Fibroblast of skin of back (primary cell): Measurements from ENCODE around the gene CNPY3.
"Not testable (repeated sequence)": the region's sequence is repeated elsewhere in the genome, so short reads cannot be mapped to it uniquely, and the experiment has no call there.

Source experiments
- DNase-seq: peaks from one replicate; pipeline ENCODE4 v3.0.0-alpha.2; 2013

Gene CNPY3

GRCh38 chr6:42916288-42916687, 13.0 kb upstream of the CNPY3 start:
- DNase-seq: no peak

DNA sequence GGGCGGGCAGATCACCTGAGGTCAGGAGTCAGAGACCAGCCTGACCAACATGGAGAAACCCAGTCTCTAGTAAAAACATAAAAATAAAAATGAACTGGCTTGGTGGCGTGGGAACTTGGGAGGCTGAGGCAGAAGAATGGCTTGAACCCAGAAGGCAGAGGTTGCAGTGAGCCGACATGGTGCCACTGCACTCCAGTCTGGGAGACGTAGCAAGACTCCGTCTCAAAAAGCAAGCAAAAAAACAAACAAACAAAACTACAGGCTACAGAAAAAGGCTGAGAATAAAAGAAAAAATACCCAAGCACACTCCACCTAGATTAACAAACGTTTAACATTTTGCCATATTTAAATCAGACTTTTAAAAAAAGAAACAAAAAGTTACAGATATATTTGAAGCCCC, 7.5 kb upstream of the CNPY3 start:
- DNase-seq: no peak

DNA sequence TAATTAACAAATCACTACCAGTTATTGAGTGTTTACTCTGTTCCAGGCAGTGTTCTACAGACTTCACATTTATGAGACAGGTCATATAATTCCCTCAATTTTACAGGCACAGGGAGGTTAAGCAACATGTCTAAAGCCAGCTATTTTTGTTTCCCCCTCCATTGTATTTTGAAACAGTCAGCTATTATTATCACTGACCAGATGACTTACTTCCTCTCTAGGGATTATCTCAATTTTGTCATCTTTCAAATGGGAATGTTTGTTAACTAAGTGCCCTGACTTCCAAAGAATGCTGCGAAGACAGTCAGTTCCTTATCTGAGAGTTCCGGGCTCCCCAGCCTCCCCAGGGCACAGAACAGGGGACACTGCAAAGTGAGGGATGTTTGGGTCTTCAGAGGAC, 5.6 kb upstream of the CNPY3 start:
- peak; percentile 44 for DNase-seq

GRCh38 chr6:42925248-42925857, 3.9 kb upstream of the CNPY3 start:
- no peak for DNase-seq

- peak; percentile 79 for DNase-seq
These were observed 611 bp downstream of the CNPY3 start for GRCh38 chr6:42929821-42930360.

GRCh38 chr6:42932412-42932811, 3.1 kb downstream of the CNPY3 start:
- no peak for DNase-seq

- no peak for DNase-seq
These were observed 3.9 kb downstream of the CNPY3 start for GRCh38 chr6:42933205-42933604.

DNA sequence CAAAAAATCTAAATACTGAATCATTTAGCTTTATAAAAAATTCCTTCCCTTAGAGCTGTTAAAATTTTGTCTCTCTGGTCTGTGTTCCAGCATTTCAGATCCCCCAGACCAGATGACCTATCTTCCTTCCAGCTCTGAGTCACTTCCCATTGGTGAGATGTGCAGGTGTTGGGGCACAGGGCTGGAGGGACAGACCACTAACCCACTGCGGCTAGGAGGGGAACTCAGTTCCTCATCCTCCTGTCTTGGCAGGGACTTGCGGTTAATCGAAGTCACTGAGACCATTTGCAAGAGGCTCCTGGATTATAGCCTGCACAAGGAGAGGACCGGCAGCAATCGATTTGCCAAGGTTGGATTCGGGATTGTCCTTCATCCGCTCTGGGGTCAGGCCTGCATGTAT, 6.0 kb downstream of the CNPY3 start:
- no peak for DNase-seq

GRCh38 chr6:42936398-42936797, 7.1 kb downstream of the CNPY3 start:
- DNase-seq: no peak

GRCh38 chr6:42937548-42938427, 8.5 kb downstream of the CNPY3 start:
- no peak for DNase-seq

DNA sequence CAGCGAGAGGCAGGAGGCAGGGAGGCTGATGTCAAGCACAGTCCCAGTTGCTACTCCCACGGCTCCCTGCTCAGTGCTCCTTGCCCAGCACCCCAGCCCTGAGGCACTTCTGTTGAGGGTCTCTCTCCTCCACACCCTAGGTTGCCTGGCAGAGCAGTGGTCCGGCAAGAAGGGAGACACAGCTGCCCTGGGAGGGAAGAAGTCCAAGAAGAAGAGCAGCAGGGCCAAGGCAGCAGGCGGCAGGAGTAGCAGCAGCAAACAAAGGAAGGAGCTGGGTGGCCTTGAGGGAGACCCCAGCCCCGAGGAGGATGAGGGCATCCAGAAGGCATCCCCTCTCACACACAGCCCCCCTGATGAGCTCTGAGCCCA, 9.1 kb downstream of the CNPY3 start:
- no peak for DNase-seq

DNA sequence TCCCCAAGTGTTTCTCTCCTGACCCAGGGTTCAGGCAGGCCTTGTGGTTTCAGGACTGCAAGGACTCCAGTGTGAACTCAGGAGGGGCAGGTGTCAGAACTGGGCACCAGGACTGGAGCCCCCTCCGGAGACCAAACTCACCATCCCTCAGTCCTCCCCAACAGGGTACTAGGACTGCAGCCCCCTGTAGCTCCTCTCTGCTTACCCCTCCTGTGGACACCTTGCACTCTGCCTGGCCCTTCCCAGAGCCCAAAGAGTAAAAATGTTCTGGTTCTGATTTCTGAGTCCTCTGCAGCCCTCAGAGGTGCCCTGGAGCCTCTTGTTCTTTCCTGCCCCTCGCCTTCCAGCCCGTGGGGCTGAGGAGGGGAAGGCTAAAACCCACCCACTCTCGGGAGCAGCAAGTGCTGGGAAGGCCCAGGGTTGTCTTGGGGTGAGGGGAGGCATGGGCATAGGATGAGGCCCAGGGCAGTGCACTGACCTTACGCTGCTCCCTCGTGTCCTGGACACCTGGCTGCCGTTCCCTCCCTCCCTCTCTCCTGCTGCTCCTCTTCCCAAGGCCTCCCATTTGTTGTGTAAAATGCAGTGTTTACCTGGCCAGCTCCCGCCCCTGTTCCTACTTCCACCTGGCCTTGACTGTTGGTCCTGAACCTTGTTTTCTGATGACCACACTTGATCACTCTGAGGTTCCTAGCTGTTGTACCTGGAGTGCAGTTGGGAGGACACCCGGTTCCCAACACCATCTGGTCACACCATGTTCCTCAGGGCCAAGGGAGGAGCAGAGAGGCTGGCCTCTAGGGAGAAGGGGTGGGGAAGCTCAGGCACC, 9.9 kb downstream of the CNPY3 start:
- DNase-seq: no peak

- no peak for DNase-seq
These were observed 10.5 kb downstream of the CNPY3 start for GRCh38 chr6:42939810-42940167.

DNA sequence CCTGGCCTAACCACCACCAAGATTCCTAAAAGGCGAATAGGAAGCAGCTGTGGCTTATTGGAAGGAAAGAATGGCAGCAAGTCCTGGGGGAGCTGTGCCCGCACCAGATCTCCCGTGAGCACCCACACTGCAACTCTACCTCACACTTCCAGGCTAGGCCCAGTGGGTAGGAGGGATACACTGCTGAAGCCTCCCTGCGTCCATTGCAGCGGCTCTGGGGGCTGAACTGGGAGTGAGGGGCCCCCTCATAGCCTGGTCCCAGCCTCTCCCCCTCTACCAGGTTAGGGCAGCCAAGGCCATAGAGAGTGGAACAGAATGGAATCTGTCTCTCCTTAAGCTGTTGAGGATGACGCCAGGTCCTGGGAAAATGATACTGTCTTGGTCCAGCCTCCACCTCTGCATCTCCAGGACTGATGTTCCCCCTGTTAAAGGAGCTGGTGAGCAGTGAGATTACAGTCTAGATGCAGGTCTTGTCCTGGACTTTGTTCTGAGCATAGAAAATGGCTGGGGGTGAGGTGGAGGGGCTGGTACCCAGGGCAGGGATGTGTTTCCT, 11.3 kb downstream of the CNPY3 start:
- no peak for DNase-seq

DNA sequence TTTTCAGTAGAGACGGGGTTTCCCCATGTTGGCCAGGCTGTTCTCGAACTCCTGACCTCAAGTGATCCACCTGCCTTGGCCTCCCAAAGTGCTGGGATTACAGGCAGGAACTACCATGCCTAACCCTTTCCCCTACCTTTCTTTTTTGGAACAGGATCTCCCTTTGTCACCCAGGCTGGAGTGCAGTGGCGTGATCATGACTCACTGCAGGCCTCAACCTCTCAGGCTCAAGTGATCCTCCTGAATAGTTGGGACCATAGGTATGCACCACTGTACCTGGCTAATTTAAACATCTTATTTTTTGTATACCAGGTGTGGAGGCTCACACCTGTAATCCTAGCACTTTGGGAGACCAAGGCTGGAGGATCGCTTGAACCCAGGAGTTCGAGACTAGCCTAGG, 12.1 kb downstream of the CNPY3 start:
- not testable (repeated sequence) for DNase-seq

DNA sequence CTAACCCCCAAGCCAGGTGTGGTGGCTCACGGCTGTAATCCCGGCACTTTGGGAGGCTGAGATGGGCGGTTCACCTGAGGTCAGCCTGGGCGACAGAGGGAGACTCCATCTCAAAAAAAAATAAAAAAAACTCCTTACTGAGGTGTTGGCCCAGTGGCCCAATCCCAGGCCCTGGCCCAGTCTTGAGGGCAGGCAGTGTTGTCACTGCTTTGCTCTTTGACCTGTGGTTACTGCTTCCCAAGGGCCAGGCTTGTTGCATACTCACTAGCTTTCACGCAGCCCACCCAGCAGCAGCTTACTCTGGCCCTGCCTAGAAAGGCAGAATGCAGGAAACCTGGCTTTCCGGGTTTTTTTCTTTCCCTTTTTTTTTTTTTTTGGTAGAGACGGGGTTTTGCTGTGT, 13.2 kb downstream of the CNPY3 start:
- DNase-seq: no peak

DNA sequence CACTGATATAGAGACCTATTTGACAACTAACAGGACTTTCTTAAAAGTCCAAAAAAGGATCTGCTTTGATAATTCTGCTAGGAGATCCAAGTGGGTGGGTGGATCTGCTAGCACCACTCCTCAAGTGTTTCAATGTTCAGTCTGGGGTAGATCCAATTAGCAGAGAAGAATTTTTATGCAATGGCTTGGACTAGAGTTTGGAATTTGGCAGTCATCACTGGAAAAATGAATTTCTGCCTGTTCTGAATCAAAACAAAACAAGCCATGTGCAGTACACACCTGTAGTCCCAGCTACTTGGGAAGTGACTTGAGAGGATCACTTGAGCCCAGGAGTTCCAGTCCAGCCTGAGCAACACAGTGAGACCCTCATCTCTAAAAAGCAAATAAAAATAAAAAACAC, 18.7 kb downstream of the CNPY3 start:
- no peak for DNase-seq

- no peak for DNase-seq
These were observed 23.1 kb downstream of the CNPY3 start for GRCh38 chr6:42952389-42952788.

DNA sequence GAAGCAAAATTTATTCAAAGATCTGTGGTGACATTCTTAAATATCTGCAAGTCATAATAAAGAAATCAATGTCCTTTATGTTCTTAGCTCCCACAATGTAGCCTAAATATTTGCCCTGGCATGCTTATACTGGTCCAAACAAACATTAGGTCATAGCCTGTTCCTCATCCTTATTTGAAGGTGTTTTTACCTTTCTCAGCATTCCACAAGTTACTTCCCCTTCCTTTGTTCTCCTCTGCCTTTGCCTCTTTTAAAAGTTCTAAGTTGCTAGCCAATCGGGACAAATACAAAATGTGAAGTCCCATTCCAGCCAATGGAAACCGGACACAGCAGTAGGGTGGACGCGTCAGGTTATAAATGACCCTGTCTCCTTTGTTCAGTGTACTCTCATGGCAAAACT, 25.1 kb downstream of the CNPY3 start:
- not testable (repeated sequence) for DNase-seq

DNA sequence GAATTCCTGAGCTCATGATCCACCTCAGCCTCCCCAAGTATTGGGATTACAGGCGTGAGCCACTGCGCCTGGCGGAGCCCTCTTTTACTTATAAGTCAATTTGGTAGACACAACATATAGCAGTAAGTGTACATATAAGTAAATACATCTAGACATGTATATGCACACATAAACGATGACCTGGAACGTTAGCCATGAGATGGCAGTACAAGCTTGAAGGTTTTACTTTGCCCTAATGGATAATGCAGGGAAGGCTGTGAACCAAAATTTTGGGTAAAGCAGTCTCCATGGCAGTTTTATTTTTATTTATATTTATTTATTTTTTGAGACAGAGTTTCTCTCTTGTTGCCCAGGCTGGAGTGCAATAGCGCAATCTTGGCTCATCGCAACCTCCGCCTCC, 28.8 kb downstream of the CNPY3 start:
- DNase-seq: no peak

- no peak for DNase-seq
These were observed 30.6 kb downstream of the CNPY3 start for GRCh38 chr6:42959917-42960242.

- no peak for DNase-seq
These were observed 31.2 kb downstream of the CNPY3 start, which contains the start of gene GNMT for GRCh38 chr6:42960243-42961019. TSS of gene GNMT (plus strand) at chr6:42960754. CDS start at chr6:42960768, 14 bp downstream.
